A375 (cell line): ENCODE results near the gene SSR1. TPM values are rescaled to one million over a fixed set of nuclear protein-coding genes. Genes with fewer than 3 reads are reported as not detected.

Source experiments
- total RNA-seq: library from RNA; depleted of rRNA; stranded (reverse); fragments of >200 nt; shearing (Covaris generic); gene quantifications from 2 replicates; pipeline ENCODE4 v1.2.3, GENCODE V29; 2014; rRNA removed

The SSR1 gene
- 39.0 and 46.6 TPM in 2 replicates for total RNA-seq

GRCh38 chr6:7312616-7313504, at the start of gene SSR1:
Gene SSR1 (minus strand): TSS chr6:7313199. CDS start chr6:7313120, 79 bp downstream.

Other genes with a start within 250 kb of the SSR1 start
- gene RREB1, start 205.2 kb downstream of the SSR1 start, total RNA-seq = 11.8 and 12.0 TPM in 2 replicates
- 0.03 and 0.15 TPM in 2 replicates for gene CAGE1, start 76.5 kb upstream of the SSR1 start, total RNA-seq
- 39.5 and 41.5 TPM in 2 replicates for gene RIOK1, start 76.6 kb upstream of the SSR1 start, total RNA-seq
- 6.9 and 7.9 TPM in 2 replicates for gene DSP, start 228.5 kb upstream of the SSR1 start, total RNA-seq